Measurements from ENCODE around the gene GLIS1.
A peak's percentile ranks its signal among the peaks of the same experiment; 100 is the strongest.

The GLIS1 gene

GRCh38 chr1:53619367-53620060 is 119.5 kb downstream of the GLIS1 start:
- ChIA-PET POLR2A (no interaction called here), CTCF (no interaction called here)
- no peak for DNase-seq (ENCODE audit: extremely low spot score)
- no peak for TF ChIP-seq FOXK2 (IDR thresholded peaks at IDR 0.05)
- TF ChIP-seq BHLHE40 (IDR thresholded peaks at IDR 0.05; ENCODE audit: borderline replicate concordance) = no peak
- TF ChIP-seq ARNT (IDR thresholded peaks at IDR 0.05) = no peak
- TF ChIP-seq HDGF (IDR thresholded peaks at IDR 0.05; ENCODE audit: borderline replicate concordance) = no peak
- no peak for TF ChIP-seq FOXM1 (IDR thresholded peaks at IDR 0.05; ENCODE audit: borderline replicate concordance)
- no peak for TF ChIP-seq FOXA1 (IDR thresholded peaks at IDR 0.05)
- TF ChIP-seq ELF4 (IDR thresholded peaks at IDR 0.05) = no peak
- no peak for TF ChIP-seq PKNOX1 (IDR thresholded peaks at IDR 0.05)
- TF ChIP-seq CTBP1 (IDR thresholded peaks at IDR 0.05; ENCODE audit: borderline replicate concordance) = no peak
- no peak for TF ChIP-seq L3MBTL2 (conservative IDR thresholded peaks at IDR 0.05)
- TF ChIP-seq LEF1 (IDR thresholded peaks at IDR 0.05; ENCODE audit: borderline replicate concordance) = no peak
- no peak for TF ChIP-seq NFRKB (IDR thresholded peaks at IDR 0.05)
- TF ChIP-seq TARDBP (IDR thresholded peaks at IDR 0.05) = no peak
- no peak for TF ChIP-seq SUZ12 (IDR thresholded peaks at IDR 0.05)

GRCh38 chr1:53618500-53619366 is 120.2 kb downstream of the GLIS1 start:
- TF ChIP-seq FOXM1 (IDR thresholded peaks at IDR 0.05; ENCODE audit: borderline replicate concordance) = no peak
- no peak for TF ChIP-seq PKNOX1 (IDR thresholded peaks at IDR 0.05)
- TF ChIP-seq LEF1 (IDR thresholded peaks at IDR 0.05; ENCODE audit: borderline replicate concordance) = no peak
- TF ChIP-seq HDGF (IDR thresholded peaks at IDR 0.05; ENCODE audit: borderline replicate concordance) = no peak
- TF ChIP-seq CTBP1 (IDR thresholded peaks at IDR 0.05; ENCODE audit: borderline replicate concordance) = no peak
- no peak for TF ChIP-seq SP1 (IDR thresholded peaks at IDR 0.05)
- TF ChIP-seq ARNT (IDR thresholded peaks at IDR 0.05) = no peak
- no peak for TF ChIP-seq BHLHE40 (IDR thresholded peaks at IDR 0.05; ENCODE audit: borderline replicate concordance)
- no peak for TF ChIP-seq SUZ12 (IDR thresholded peaks at IDR 0.05)
- TF ChIP-seq FOXA1 (IDR thresholded peaks at IDR 0.05) = no peak
- no peak for TF ChIP-seq NFRKB (IDR thresholded peaks at IDR 0.05)
- TF ChIP-seq ELF4 (IDR thresholded peaks at IDR 0.05) = no peak
- no peak for TF ChIP-seq L3MBTL2 (conservative IDR thresholded peaks at IDR 0.05)
- ChIA-PET CTCF (interaction anchor here (0.7 kb wide), 1 partner anchor 23 kb away, joined by 3 read pairs; no protein-coding TSS in a partner anchor), POLR2A (no interaction called here)
- DNase-seq (ENCODE audit: extremely low spot score) = no peak

- DNase-seq (ENCODE audit: extremely low spot score) = no peak
- CTCF ChIA-PET = interaction anchor here (0.7 kb wide), 1 partner anchor 23 kb away, joined by 3 read pairs; no protein-coding TSS in a partner anchor
- TF ChIP-seq FOXK2 (IDR thresholded peaks at IDR 0.05) = no peak
- TF ChIP-seq SP1 (IDR thresholded peaks at IDR 0.05) = no peak
- no peak for TF ChIP-seq HDGF (IDR thresholded peaks at IDR 0.05; ENCODE audit: borderline replicate concordance)
- TF ChIP-seq LEF1 (IDR thresholded peaks at IDR 0.05; ENCODE audit: borderline replicate concordance) = no peak
- no peak for TF ChIP-seq NFRKB (IDR thresholded peaks at IDR 0.05)
- no peak for TF ChIP-seq ELF4 (IDR thresholded peaks at IDR 0.05)
- no peak for TF ChIP-seq SUZ12 (IDR thresholded peaks at IDR 0.05)
- TF ChIP-seq FOXM1 (IDR thresholded peaks at IDR 0.05; ENCODE audit: borderline replicate concordance) = no peak
- TF ChIP-seq L3MBTL2 (conservative IDR thresholded peaks at IDR 0.05) = no peak
- POLR2A ChIA-PET = no interaction called here
These were observed 121.0 kb downstream of the GLIS1 start for GRCh38 chr1:53617851-53618499.

- TF ChIP-seq SP1 (IDR thresholded peaks at IDR 0.05) (no peak), L3MBTL2 (conservative IDR thresholded peaks at IDR 0.05) (no peak), FOXA1 (IDR thresholded peaks at IDR 0.05) (no peak), FOXK2 (IDR thresholded peaks at IDR 0.05) (no peak), BHLHE40 (IDR thresholded peaks at IDR 0.05; ENCODE audit: borderline replicate concordance) (no peak), HDGF (IDR thresholded peaks at IDR 0.05; ENCODE audit: borderline replicate concordance) (no peak), SUZ12 (IDR thresholded peaks at IDR 0.05) (no peak), NFRKB (IDR thresholded peaks at IDR 0.05) (no peak), ARNT (IDR thresholded peaks at IDR 0.05) (no peak), LEF1 (IDR thresholded peaks at IDR 0.05; ENCODE audit: borderline replicate concordance) (no peak), FOXM1 (IDR thresholded peaks at IDR 0.05; ENCODE audit: borderline replicate concordance) (no peak), PKNOX1 (IDR thresholded peaks at IDR 0.05) (no peak), ELF4 (IDR thresholded peaks at IDR 0.05) (no peak), TARDBP (IDR thresholded peaks at IDR 0.05) (no peak), CTBP1 (IDR thresholded peaks at IDR 0.05; ENCODE audit: borderline replicate concordance) (no peak), ZNF384 (IDR thresholded peaks at IDR 0.05) (no peak)
- no peak for DNase-seq (ENCODE audit: extremely low spot score)
- ChIA-PET POLR2A (no interaction called here), CTCF (no interaction called here)
These were observed 121.6 kb downstream of the GLIS1 start for GRCh38 chr1:53617382-53617781.

GRCh38 chr1:53616927-53617326 is 122.0 kb downstream of the GLIS1 start:
- peak; percentile 51 for DNase-seq (ENCODE audit: extremely low spot score)
- CTCF ChIA-PET = no interaction called here
- TF ChIP-seq LEF1 (IDR thresholded peaks at IDR 0.05; ENCODE audit: borderline replicate concordance) (no peak), BHLHE40 (IDR thresholded peaks at IDR 0.05; ENCODE audit: borderline replicate concordance) (no peak), ELF4 (IDR thresholded peaks at IDR 0.05) (no peak), NFRKB (IDR thresholded peaks at IDR 0.05) (no peak), PKNOX1 (IDR thresholded peaks at IDR 0.05) (no peak), SUZ12 (IDR thresholded peaks at IDR 0.05) (no peak), FOXM1 (IDR thresholded peaks at IDR 0.05; ENCODE audit: borderline replicate concordance) (no peak), SP1 (IDR thresholded peaks at IDR 0.05) (no peak), L3MBTL2 (conservative IDR thresholded peaks at IDR 0.05) (no peak), ARNT (IDR thresholded peaks at IDR 0.05) (no peak), TARDBP (IDR thresholded peaks at IDR 0.05) (no peak), CTBP1 (IDR thresholded peaks at IDR 0.05; ENCODE audit: borderline replicate concordance) (no peak), FOXK2 (IDR thresholded peaks at IDR 0.05) (no peak), HDGF (IDR thresholded peaks at IDR 0.05; ENCODE audit: borderline replicate concordance) (no peak), FOXA1 (IDR thresholded peaks at IDR 0.05) (no peak), ZNF384 (IDR thresholded peaks at IDR 0.05) (no peak)
- POLR2A ChIA-PET = no interaction called here
